Measurements from ENCODE around the gene HIRA.

HIRA gene

DNA sequence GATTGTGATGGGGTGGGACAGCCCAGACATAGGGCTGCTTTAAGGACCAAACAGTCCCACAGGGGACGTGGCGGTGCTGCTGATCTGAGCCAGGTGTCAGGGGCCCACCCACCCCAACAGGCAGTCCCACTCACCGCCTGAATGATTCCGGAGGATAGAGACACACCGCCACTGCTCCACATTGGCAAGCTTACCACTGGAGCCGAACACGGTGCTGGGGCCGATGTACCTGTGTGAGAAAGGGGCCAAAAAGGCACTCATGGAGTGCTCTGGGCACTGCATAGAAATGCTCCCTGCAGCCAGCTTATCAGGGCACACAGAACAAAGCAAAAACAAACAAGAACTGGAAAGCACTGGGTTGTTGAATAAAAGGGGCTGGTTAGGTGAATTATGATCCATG lies 25.9 kb downstream of the HIRA start:
- DNase-seq: no peak

DNA sequence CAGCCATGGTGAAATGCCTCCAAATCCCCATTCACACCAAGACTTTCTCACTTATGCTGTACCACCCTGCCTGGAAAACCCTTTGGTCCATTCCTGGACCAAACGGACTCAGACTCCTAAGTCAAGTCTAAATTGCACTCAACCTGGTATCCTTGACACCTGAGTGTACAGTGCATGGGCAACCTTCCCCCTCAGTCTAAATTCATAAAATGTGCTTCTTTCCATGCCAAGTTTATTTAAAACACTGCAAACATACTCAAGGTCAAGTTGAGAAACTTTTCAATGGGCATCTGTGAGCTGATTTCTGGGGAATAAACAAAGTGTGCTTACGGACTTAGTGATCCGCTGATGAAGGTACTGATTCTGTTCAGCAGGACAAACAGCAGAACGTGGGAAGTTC lies 26.4 kb downstream of the HIRA start:
- no peak for DNase-seq

DNA sequence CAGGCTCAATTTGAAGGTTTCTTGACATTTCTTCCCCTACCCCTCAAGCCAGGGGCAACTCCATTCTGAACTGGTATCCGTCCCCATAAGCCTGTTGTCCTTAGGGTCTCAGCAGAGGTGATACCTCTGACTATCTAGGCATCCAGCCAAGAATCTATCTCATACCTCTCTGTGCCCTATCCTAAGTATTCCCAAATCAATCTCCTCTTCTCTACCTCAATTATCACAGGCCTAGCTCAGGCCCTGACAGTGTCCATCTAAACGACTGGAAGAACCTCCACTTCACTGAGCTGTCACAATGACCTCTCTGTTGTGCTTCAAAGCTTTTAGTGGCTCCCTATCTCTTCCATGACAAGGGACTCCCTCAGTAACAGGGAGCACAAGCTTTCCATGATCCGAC lies 26.9 kb downstream of the HIRA start:
- no peak for DNase-seq

DNA sequence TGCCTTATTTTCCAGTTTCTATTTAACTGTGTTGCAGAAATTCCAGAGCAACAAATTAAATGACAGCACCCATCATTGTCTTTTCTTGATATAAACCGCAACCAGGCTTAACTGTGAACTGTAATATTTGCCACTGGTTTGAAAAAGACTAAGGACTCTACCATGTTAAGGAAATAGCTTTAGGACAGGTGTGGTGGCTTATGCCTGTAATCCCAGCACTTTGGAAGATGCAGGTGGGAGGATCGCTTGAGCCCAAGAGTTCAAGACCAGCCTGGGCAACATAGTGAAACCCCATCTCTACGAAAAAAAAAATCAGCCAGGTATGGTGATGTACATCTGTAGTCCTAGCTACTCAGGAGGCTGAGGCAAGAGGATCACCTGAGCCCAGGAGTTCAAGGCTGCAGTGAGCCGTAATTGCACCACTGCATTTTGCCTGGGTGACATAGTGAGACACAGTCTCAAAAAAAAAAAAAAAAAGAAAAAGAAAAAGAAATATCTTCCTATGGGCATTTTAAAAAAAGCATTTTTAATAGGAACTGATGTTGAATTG lies 28.8 kb downstream of the HIRA start:
- DNase-seq: no peak

DNA sequence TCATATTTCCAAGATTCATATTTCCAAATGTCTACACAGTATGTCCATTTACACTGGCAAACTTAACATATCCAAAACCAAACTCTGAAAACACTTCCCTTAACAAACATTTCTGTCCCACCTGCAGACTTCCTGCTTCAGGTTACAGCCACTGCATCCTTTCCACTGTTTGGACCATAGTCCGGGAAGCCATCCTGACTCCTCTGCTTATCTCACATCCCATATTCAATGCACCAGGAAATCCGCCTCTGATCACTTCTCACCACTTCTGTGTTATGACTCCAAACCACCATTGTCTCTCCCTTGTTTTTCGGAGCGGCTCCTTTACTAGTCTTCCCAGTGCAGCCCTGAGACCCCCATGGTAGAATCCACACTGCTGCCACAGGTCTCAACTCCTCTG lies 30.1 kb downstream of the HIRA start:
- no peak for DNase-seq

DNA sequence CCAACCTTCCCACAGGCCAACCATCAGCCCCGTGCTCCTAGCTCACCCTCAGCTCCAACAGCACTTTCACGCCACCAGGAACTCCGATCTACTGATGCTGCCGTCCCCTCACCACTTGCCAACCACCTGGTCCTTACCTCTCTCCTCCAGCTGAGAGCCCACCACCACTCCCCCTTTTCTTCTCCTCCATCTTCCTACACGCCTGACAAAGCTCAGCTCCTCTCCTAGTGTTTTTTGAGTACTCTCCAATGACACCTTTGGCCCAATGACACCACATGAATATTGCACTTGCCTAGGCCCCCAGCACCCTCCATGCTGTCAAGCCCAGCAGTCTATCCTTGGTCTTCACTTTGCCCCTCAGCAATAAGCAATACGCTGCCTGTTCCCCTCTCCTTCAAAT lies 30.7 kb downstream of the HIRA start:
- DNase-seq: no peak

DNA sequence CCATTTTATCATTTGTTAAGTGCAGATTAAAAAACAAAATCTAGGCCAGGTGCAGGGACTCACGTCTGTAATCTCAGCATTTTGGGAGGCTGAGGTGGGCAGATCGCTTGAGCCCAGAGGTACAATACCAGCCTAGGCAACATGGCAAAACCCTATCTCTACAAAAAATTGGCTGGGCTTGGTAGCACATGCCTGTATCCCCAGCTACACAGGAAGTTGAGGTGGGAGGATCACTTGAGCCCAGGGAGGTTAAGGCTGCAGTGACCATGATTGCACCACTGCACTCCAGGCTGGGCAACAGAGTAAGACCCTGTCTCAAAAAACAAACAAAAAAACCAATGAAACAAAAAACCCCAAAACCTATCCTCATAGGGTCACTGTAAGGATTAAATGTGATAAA lies 32.9 kb downstream of the HIRA start:
- DNase-seq: no peak

DNA sequence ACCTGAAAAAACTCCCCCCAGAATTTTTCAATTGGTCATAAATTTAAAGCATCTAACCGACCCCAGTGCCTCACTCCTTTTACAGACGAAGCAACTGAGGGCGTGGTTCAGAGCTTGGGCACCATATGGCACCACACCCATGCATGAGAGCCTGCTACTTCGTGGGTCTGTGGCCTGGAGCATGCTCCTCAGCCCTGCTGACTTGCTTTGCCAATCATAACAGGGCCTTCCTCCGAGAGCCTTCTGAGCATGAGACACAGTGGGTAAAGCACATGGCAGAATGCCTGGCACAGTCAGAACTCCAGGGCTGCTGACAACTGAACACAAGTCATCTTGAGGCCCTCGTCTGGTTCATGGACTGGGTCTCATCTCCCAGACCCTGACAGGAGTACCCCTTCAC lies 33.3 kb downstream of the HIRA start:
- no peak for DNase-seq

DNA sequence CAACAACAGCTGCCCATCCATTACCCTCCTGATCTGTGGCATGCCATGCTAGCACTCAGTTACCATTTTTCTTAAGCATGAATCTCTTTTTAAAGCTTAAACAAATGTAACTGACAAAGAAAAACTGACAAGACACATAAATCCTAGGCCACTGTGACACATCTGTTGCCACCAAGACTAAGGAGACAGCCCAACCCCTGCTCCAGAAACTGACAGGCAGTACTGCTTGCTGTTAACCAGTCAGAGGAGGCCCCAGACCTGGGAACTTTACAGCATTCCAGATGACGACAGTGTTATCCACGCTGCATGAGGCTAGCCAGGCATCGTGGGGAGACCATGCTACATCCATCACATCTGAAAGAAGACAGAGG lies 33.8 kb downstream of the HIRA start:
- no peak for DNase-seq

DNA sequence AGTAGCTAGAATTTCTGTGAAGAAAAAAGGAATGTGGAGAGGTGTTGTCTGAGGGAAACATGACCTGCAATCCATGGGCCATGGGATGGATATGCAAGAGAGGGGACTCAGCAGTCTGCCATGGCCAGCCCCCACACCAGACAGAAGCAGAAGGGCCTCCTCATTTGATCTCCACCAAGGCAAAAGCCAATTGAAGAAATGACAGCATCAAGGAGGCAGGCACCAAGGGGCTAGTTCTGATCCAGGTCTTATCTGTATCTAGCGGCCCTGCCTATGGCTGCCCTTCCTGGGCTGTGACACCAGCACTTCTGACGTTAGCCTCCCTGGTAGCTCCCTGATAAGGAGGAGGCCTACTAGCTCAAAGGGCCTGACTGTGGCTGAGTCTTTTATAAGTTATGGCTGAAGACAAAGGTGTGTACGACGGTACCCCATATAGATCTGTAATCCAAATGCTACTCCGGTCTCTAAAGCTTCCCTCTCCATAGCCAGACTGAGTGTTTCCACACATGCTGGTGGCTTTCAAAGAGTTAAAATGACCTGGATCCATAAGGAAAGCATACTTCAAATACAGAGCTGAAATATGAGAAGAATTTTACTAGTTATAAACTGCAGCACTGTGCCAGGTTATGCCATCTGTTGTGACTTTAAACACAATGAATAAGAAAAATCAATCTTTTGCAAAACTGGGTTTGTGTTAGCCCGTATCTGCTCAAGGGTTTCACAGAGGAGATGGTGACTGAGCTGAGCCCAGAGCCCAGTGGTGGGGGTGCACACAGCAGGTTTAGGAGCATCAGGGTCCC lies 34.4 kb downstream of the HIRA start:
- DNase-seq: no peak

DNA sequence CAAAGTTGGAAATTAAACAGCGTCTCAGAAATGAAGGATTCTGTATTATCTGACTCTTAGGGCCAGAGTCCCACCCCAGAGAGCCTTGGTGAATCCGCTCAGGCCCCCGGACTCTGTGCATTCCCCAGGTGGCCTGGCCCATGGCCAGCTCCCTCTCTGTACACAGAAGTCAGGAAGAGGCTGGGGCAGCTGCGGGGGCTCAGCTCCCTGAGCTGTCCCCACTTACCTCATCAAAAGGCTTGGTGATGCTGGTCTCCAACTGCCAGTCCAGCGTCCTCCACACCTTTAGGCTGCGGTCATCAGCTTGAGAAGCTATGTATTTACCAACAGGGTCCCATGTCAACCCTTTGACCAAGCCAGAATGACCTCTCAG lies 35.0 kb downstream of the HIRA start:
- no peak for DNase-seq

DNA sequence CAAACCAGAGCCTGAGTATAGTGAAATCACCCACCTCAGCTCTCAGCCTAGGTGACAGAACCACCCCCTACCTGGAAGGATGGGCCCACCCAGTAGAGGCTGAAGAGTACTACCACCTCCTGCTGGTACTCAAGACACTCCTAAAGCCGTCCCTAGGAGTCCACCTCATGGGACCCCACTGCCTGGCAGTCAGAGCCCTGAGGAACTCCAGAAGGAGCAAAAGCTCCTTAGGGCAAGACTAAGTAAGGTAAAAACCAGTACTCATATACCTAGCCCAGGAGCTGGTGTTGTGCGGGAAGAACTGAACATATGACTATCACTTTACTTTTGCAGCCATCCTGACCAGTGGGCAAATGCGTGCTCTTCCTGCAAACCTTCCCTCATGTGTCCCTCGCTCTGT lies 36.3 kb downstream of the HIRA start:
- no peak for DNase-seq

DNA sequence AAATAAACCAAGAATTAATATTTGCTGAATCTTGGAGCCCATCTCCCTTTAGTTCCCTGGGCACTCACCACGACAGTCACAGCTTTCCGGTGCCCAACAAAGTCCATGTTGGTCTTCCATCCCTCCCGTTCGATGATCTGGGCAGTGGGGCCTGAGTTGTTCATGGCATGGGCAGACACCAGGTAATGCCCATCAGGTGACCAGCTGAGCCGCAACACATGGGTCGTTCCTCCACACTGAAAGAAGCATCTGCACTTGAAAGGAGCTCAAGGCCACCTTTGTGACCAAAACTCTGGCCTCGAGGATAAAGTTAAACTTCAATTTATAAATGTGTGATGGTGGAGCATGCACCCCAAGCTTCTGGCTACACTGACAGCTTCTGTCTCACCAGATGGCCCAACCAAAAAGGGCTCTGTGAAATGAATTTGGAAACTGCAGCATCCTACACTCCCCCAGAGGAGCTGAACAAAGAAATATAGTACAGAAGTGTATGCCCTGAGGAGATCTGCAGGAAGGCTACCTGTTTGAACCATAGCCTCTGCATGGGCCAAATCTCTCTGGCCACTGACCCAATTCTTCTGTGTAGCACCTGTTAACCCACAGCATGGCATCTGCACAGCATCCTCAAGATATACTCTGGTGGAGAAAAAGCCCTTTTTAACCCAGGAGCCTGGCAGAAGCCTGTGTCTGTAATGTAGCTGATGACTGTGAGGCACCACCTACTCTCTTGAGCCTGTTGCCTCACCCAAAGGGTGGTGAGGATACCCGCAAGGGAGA lies 37.1 kb downstream of the HIRA start:
- DNase-seq: no peak

DNA sequence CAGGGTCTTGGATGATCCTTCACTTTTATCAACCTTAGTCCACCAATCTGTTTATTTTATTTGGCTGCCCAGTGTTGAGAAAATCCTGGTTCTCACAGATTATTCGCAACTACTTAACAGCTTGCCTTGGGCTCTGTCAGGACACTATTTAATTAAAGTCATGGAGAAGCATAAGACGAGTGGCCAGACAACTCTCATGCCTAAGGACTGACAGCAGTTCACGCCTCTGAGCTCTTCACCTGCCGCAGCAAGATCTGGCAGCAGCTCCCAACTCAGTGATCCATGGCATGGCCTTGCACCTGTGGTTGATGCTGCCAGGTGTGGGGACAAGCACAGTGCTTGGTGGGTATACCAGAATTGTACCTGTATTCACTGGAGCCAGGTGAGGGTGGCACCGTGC lies 37.8 kb downstream of the HIRA start:
- no peak for DNase-seq

DNA sequence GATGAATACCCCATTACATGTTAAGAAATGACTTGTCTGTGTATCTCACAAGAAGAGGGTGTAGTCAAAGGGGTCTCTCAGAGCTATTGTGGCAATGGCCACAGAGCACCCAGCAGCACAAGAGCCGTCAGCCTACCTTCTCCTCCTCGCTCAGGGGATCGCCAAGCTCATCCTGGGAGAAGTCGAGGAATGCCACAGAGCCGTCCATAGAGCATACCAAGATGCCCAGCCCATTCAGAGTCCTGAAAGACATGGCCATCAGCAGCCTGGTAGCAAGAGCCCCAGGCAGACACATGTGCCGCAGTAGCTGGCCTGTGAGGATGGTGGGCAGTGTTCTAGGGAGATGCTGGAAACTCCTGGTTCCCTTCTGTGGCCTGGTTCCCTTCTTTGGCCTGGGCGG lies 44.0 kb downstream of the HIRA start:
- DNase-seq: no peak

DNA sequence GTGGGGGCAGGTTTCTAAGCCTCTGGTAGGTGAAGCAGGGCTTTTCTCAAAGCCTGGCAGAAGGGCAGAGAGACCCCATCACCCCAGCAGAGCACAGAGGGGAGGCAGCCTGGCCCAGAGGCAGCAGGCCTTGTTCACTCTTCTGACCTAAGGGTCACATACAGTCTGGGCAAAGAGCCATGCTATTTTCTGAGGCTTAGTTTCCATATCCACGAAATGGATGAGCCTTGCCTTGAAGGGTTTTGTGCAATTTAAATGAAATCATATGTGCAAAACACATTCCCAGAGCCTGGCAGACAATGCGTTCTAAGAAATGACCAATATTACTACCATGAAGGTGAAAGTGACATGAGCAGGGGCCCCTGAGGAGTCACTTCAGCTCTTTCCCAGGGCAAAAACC lies 44.5 kb downstream of the HIRA start:
- DNase-seq: no peak

DNA sequence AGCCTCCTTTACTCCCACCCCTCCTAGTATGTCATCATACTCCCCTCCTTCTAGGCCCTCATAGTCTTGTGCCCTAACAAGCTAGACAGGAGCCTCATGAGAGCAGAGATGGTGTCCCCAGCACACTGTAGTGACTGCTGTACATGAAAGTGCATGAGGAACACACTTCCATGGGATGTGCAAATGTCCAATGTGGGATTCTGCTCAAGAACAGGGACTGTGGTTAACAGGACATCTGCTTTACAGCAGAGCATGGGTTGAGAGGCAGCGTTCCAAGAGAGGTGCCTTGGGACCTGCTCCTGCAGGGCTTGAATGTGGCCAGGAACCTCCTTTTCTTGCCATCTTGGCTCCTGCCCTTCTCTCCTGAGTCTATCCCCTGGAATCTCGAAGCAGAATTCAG lies 45.3 kb downstream of the HIRA start:
- no peak for DNase-seq

DNA sequence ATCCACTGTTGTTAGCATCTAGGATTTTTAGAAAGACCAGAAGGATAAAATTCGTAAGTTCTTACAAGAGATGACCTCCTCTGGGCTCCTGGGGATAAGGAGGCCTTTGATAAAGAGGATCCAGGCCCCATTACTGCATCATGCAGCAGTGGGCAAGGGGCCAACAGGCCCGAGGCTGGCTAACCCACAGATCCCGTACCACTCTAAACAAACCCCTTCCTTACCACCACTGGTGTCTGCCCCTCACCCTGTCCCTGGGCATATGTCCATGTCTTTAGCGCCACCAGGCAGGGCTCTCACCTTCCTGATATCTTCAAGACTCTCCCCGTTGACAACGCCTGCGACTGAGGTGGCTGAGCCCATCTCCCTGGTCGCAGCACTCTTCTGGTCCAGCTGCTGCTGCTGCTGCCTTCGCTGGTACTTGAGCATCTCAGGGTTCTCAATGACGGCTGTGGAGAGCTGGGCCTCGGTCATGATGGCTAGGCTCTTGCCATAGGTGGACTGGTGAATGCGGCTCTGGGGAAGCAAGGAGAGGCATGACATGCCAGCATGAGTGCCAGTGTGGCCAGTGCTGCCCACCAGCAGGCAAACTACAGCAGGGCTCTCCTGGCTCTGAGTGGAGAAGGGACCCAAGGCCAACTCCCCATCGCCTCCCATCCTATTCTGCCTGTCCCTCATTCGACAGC lies 46.2 kb downstream of the HIRA start:
- no peak for DNase-seq

DNA sequence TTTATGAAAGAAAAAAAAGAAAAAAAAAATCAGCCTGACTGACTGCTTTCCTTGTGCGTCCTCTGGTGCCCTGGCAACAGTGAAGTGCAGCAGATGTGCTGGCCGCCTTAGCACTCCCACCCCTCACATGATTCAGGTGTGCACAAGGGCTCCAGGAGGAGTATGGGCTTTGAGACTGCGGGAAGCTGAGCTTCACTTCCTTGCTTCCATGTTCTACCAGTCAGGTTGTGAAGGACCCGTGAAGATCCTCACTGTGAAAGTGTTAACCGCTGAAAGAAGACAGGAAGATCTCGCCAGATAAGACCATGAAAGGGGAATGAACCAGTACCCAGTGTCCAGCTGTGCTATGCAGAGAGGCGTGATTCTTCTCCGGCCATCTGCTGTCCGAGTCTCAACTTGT lies 48.2 kb downstream of the HIRA start:
- no peak for DNase-seq

DNA sequence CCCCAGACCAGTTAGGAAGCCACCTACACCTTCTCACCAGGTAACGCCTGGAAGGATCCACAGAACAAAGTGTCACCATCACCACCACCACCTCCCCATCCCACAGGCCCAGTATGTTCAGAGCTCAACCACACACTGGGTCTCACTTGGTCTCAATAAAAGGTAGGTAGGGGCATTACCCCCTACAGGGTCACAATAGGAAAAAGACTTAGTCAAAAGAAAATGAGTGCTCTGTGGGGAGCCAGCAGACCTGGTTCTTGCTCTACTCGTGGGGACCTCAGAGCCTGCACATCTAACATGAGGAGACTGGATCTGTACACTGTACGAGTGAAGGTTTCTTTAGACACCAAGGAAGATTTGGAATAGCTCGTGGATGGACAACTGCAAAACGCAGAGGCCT lies 49.3 kb downstream of the HIRA start:
- no peak for DNase-seq

DNA sequence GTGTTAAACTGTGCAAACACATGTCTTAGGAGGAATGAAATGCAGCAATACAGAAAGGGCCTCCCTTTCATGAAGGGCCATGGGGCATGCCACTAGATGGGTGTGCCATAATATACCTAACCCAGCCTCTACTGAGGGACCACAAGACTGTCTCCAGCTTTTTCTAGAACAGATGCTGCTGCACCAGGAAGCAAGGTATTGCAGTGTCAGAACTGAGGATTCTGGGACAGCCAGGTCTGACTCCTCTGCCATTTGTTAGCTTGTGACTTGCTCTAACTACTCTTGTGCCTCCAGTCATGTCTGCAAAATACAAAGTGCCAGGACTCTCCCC lies 53.2 kb downstream of the HIRA start:
- no peak for DNase-seq

DNA sequence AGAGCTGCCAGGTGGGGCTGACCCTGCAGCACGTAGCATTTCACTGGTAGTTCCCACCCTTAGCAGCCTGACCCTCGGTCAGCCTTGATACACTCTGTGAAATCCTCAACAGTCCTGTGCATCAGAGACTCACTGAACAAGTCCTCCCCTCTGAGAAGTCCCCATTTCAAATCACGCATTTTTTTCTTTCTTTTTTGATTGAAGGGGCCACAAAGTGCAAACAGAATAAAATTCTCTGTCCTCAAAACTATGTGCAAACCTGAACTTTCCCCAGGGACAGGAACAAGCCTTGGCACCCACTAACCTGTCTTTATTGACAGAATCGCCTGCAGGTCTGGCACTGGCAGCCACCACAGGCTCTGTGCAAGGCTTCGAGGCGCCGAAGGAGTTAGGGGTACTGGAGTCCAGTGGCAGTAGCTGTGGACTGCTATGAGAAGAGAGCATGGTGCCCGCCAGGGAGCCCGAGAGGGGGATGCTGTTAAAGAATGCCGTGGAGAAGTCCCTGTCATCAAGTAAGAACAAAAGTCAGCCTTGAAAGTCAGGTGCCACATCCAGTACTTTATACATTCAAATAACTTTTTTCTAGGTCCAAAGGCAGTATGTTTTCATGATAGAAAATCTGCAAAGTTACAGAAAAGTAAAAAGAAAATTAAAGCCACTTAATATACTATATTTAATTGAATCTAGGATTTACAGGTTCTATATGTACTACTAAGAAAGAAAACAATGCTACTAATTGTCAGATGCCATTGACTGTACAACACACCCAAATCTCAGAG lies 53.8 kb downstream of the HIRA start:
- no peak for DNase-seq

DNA sequence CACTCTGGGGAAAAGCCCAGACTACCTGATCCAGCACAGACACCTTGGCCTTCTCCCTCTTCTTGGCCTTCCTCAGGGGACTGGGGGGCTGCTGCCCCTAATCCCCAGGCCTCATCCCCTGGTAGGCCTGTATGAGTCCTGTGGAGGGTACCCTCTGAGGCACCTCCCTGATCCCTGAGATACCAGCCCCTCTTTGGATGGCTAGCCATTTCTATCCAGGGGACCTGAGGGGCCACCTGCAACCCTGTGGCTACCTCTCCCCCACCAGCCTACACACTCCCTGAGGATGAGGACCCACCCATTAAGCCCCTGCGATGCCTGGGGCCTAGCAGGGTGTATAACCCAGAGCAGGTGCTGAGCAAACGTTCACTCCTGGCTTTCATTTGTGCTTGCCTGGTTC lies 54.6 kb downstream of the HIRA start:
- DNase-seq: no peak

All from stimulated activated CD4-positive, alpha-beta T cell treated with anti-CD3 and anti-CD28 coated beads, Interleukin-1b, Interleukin-23, amount 100 ng/mL, for 48 hours (primary cell).